ENCODE measurements around the gene TIMP1.

DNA sequence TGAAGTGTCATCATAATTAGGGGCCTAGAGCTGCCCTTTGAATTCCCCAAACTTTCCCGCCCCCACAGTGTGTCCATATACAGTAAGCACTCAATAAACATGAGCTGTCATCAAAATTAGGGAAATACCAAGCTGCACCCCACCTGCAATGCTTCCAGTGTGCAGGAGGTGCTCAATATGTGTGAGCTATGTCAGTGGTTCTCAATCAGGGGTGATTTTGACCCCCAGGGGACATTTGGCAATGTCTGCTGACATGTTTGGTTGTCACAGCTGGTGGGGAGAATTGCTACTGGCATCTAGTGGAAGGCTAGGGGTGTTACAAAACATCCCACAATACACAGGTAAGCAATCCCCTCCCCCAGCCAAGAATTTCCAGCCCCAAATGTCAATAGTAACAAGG is 46.7 kb downstream of the TIMP1 start:
- TF ChIP-seq, protein P1, sequence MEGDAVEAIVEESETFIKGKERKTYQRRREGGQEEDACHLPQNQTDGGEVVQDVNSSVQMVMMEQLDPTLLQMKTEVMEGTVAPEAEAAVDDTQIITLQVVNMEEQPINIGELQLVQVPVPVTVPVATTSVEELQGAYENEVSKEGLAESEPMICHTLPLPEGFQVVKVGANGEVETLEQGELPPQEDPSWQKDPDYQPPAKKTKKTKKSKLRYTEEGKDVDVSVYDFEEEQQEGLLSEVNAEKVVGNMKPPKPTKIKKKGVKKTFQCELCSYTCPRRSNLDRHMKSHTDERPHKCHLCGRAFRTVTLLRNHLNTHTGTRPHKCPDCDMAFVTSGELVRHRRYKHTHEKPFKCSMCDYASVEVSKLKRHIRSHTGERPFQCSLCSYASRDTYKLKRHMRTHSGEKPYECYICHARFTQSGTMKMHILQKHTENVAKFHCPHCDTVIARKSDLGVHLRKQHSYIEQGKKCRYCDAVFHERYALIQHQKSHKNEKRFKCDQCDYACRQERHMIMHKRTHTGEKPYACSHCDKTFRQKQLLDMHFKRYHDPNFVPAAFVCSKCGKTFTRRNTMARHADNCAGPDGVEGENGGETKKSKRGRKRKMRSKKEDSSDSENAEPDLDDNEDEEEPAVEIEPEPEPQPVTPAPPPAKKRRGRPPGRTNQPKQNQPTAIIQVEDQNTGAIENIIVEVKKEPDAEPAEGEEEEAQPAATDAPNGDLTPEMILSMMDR (IDR thresholded peaks at IDR 0.05): no peak
- no peak for TF ChIP-seq JUND (IDR thresholded peaks at IDR 0.05)
- no peak for TF ChIP-seq TEAD4 (IDR thresholded peaks at IDR 0.05; ENCODE audit: borderline replicate concordance, insufficient read depth)
- no peak for TF ChIP-seq EZH2phosphoT487 (IDR thresholded peaks at IDR 0.05; ENCODE audit: borderline replicate concordance, low read depth)
- no peak for TF ChIP-seq YY1 (IDR thresholded peaks at IDR 0.05; ENCODE audit: low read depth)
- TF ChIP-seq, protein P2, sequence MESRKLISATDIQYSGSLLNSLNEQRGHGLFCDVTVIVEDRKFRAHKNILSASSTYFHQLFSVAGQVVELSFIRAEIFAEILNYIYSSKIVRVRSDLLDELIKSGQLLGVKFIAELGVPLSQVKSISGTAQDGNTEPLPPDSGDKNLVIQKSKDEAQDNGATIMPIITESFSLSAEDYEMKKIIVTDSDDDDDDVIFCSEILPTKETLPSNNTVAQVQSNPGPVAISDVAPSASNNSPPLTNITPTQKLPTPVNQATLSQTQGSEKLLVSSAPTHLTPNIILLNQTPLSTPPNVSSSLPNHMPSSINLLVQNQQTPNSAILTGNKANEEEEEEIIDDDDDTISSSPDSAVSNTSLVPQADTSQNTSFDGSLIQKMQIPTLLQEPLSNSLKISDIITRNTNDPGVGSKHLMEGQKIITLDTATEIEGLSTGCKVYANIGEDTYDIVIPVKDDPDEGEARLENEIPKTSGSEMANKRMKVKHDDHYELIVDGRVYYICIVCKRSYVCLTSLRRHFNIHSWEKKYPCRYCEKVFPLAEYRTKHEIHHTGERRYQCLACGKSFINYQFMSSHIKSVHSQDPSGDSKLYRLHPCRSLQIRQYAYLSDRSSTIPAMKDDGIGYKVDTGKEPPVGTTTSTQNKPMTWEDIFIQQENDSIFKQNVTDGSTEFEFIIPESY (IDR thresholded peaks at IDR 0.05; ENCODE audit: borderline replicate concordance, low read depth): no peak
- no peak for TF ChIP-seq EP300 (IDR thresholded peaks at IDR 0.05; ENCODE audit: borderline replicate concordance in 1 of 2, low read depth in 1 of 2, low read length in 1 of 2)
- no peak for TF ChIP-seq GABPA (IDR thresholded peaks at IDR 0.05; ENCODE audit: low read depth)
- TF ChIP-seq MXI1 (IDR thresholded peaks at IDR 0.05; ENCODE audit: low read depth, low read length): no peak
